H1 (cell line): ENCODE measurements around the gene CEP95. TPM values are rescaled to one million over a fixed set of nuclear protein-coding genes. Genes with fewer than 3 reads are reported as not detected.
A peak's percentile ranks its signal among the peaks of the same experiment; 100 is the strongest.

Experiments used
- CTCF ChIA-PET: fragments of 300-600 bp; sonication (Branson Sonifier 250); formaldehyde crosslinking; loops from one replicate; lab custom pipeline; 2021; ENCODE audit not compliant: partially characterized antibody; lab: Charles Lee
- POLR2A ChIA-PET: fragments of 300-600 bp; sonication (Branson Sonifier 250); formaldehyde crosslinking; loops from one replicate; lab custom pipeline; 2021; ENCODE audit warnings: inconsistent platforms; ENCODE audit not compliant: partially characterized antibody; lab: Charles Lee
- DNase-seq, 2 experiments: peaks; one replicate each; pipeline versions ENCODE4 v3.0.0 to v3.0.0-alpha.2; 2010 to 2022; ENCODE audit warnings: low spot score in 2 of 2, low read depth in 1 of 2, mixed read lengths in 1 of 2
- FAIRE-seq: peaks from 2 replicates; lab custom pipeline; 2011; peaks lifted over from hg19 to GRCh38; lab: Jason Lieb, UNC
- H2AFZ ChIP-seq: 2 replicates; pipeline ENCODE4 v1.8.1; 2012; ENCODE audit warnings: low read length, inconsistent platforms
- H2AK5ac ChIP-seq: 2 replicates; pipeline ENCODE4 v1.6.1; 2013; ENCODE audit warnings: low read depth, low read length
- H2BK120ac ChIP-seq: replicated peaks from 2 replicates; pipeline ENCODE3; 2013; ENCODE audit warnings: low read depth, low read length, inconsistent platforms
- H2BK12ac ChIP-seq: 2 replicates; pipeline ENCODE4 v1.6.1; 2013; ENCODE audit warnings: low read depth, low read length
- H2BK15ac ChIP-seq: 2 replicates; pipeline ENCODE4 v1.6.1; 2013; ENCODE audit warnings: low read length
- H2BK20ac ChIP-seq: 2 replicates; pipeline ENCODE4 v1.6.1; 2013; ENCODE audit warnings: low read length
- H2BK5ac ChIP-seq: 2 replicates; pipeline ENCODE4 v1.6.1; 2013; ENCODE audit warnings: low read depth, low read length
- H3K14ac ChIP-seq: 2 replicates; pipeline ENCODE4 v1.6.1; 2013; ENCODE audit warnings: inconsistent platforms; ENCODE audit not compliant: insufficient read length
- H3K18ac ChIP-seq: 2 replicates; pipeline ENCODE4 v1.6.1; 2013; ENCODE audit warnings: low read length; ENCODE audit errors: extremely low read depth
- H3K23ac ChIP-seq: 2 replicates; pipeline ENCODE4 v1.6.1; 2013; ENCODE audit warnings: inconsistent platforms; ENCODE audit not compliant: insufficient read length
- H3K23me2 ChIP-seq: 2 replicates; pipeline ENCODE4 v1.6.1; 2013; ENCODE audit warnings: low read depth, low read length
- H3K27ac ChIP-seq: 2 replicates; pipeline ENCODE4 v1.6.1; 2011; ENCODE audit warnings: low read depth, low read length, inconsistent platforms
- H3K27me3 ChIP-seq, 4 experiments: replicated peaks in 1 of 4; 1 replicate in 1 of 4; 2 replicates in 3 of 4; pipeline versions ENCODE4 v1.6.1 to v1.8.1; 2011 to 2013; ENCODE audit warnings: low read length in 3 of 4, mild to moderate bottlenecking in 3 of 4, inconsistent platforms in 2 of 4, mixed read lengths in 2 of 4, moderate library complexity in 1 of 4; ENCODE audit not compliant: control insufficient read depth in 3 of 4, insufficient read depth in 3 of 4; ENCODE audit errors: extremely low read depth in 1 of 4
- H3K36me3 ChIP-seq, 4 experiments: 2 replicates each; pipeline versions ENCODE4 v1.6.1 to v1.8.1; 2011 to 2013; ENCODE audit warnings: mild to moderate bottlenecking in 4 of 4, low read length in 3 of 4, moderate library complexity in 2 of 4, control low read depth in 1 of 4, inconsistent platforms in 1 of 4; ENCODE audit not compliant: insufficient read depth in 4 of 4, control insufficient read depth in 2 of 4
- H3K4ac ChIP-seq: replicated peaks from 2 replicates; pipeline ENCODE3; 2013; ENCODE audit warnings: low read length, low read depth, mixed read lengths, inconsistent platforms; ENCODE audit not compliant: insufficient read length
- H3K4me1 ChIP-seq, 4 experiments: replicated peaks in 1 of 4; 1 replicate in 1 of 4; 2 replicates in 3 of 4; pipeline versions ENCODE4 v1.6.1 to v1.8.1; 2011 to 2013; ENCODE audit warnings: low read length in 3 of 4, inconsistent platforms in 2 of 4, mixed read lengths in 1 of 4; ENCODE audit not compliant: insufficient read depth in 4 of 4, control insufficient read depth in 3 of 4
- H3K4me2 ChIP-seq, 2 experiments: 2 replicates each; pipeline versions ENCODE4 v1.6.1 to v1.8.1; 2011 to 2013; ENCODE audit warnings: low read depth in 2 of 2, low read length in 2 of 2, control low read depth in 1 of 2, inconsistent platforms in 1 of 2, mild to moderate bottlenecking in 1 of 2; ENCODE audit not compliant: insufficient read depth in 1 of 2
- H3K4me3 ChIP-seq, 4 experiments: fragments of 200-600, 300-600 bp in 1 of 4; sonication (generic), shearing (Covaris generic), sonication (Bioruptor Twin) in 1 of 4; 2 replicates each; pipeline versions ENCODE4 v1.5.1 to v1.8.1; 2011 to 2016; ENCODE audit warnings: low read length in 4 of 4, low read depth in 3 of 4, control low read depth in 2 of 4, inconsistent platforms in 2 of 4, mild to moderate bottlenecking in 2 of 4, mixed read lengths in 1 of 4, moderate library complexity in 1 of 4; ENCODE audit not compliant: insufficient read depth in 2 of 4; ENCODE audit errors: extremely low read depth in 1 of 4
- H3K56ac ChIP-seq: replicated peaks from 2 replicates; pipeline ENCODE3; 2013; ENCODE audit warnings: low read depth, mild to moderate bottlenecking, mixed read lengths, low read length, inconsistent platforms; ENCODE audit not compliant: insufficient read length
- H3K79me1 ChIP-seq: 2 replicates; pipeline ENCODE4 v1.6.1; 2013; ENCODE audit warnings: low read depth, low read length, control low read depth
- H3K79me2 ChIP-seq, 2 experiments: 2 replicates each; pipeline versions ENCODE4 v1.6.1 to v1.8.1; 2012 to 2013; ENCODE audit warnings: low read length in 2 of 2, mild to moderate bottlenecking in 2 of 2, inconsistent platforms in 1 of 2; ENCODE audit not compliant: insufficient read depth in 2 of 2, control insufficient read depth in 1 of 2
- H3K9ac ChIP-seq, 4 experiments: replicated peaks in 1 of 4; 1 replicate in 1 of 4; 2 replicates in 3 of 4; pipeline versions ENCODE4 v1.6.1 to v1.8.1; 2011 to 2013; ENCODE audit warnings: low read depth in 3 of 4, low read length in 3 of 4, control low read depth in 2 of 4, mild to moderate bottlenecking in 2 of 4, moderate library complexity in 2 of 4, inconsistent platforms in 1 of 4; ENCODE audit errors: extremely low read depth in 1 of 4
- H3K9me3 ChIP-seq, 2 experiments: 2 replicates each; pipeline versions ENCODE4 v1.6.1 to v1.8.1; 2012 to 2013; ENCODE audit warnings: mild to moderate bottlenecking in 2 of 2, moderate library complexity in 2 of 2, control low read depth in 1 of 2, inconsistent platforms in 1 of 2, low read depth in 1 of 2, low read length in 1 of 2, mixed read lengths in 1 of 2; ENCODE audit not compliant: insufficient read depth in 2 of 2
- H4K20me1 ChIP-seq, 2 experiments: replicated peaks in 1 of 2; 2 replicates each; pipeline versions ENCODE3 to v1.8.1; 2011 to 2013; ENCODE audit warnings: inconsistent platforms in 2 of 2, low read length in 2 of 2, mild to moderate bottlenecking in 1 of 2; ENCODE audit not compliant: insufficient read depth in 2 of 2, control insufficient read depth in 1 of 2
- H4K5ac ChIP-seq: 2 replicates; pipeline ENCODE4 v1.6.1; 2013; ENCODE audit warnings: low read length, low read depth, mixed read lengths, inconsistent platforms; ENCODE audit not compliant: insufficient read length
- H4K8ac ChIP-seq: 2 replicates; pipeline ENCODE4 v1.8.0; 2013; ENCODE audit warnings: mild to moderate bottlenecking, moderate library complexity, low read length, inconsistent platforms; ENCODE audit not compliant: insufficient read depth; ENCODE audit errors: extremely low read depth
- H4K91ac ChIP-seq: replicated peaks from 2 replicates; pipeline ENCODE3; 2013; ENCODE audit warnings: low read length, mixed read lengths, inconsistent platforms; ENCODE audit not compliant: insufficient read length
- ASH2L ChIP-seq: fragments of 200-600, 300-600 bp; sonication (generic); IDR thresholded peaks from one replicate; pipeline ENCODE4 v1.7.1; 2017; ENCODE audit warnings: low read length
- BCL11A ChIP-seq, 2 experiments: IDR thresholded peaks; one replicate each; pipeline ENCODE4 v1.6.1; 2011; ENCODE audit warnings: low read depth in 2 of 2, low read length in 2 of 2, mild to moderate bottlenecking in 2 of 2
- HDAC6 ChIP-seq: IDR thresholded peaks from one replicate; pipeline ENCODE4 v1.7.1; 2012; ENCODE audit warnings: low read depth, mild to moderate bottlenecking, inconsistent platforms, low read length, moderate library complexity
- MAFK ChIP-seq: IDR thresholded peaks from 2 replicates; pipeline ENCODE4 v1.6.1; 2012; ENCODE audit warnings: low read depth, mild to moderate bottlenecking, improper control_type of control experiment, low read length
- RBBP5 ChIP-seq: IDR thresholded peaks from 2 replicates; pipeline ENCODE4 v1.7.1; 2012; ENCODE audit warnings: low read depth, mild to moderate bottlenecking, inconsistent platforms, low read length, moderate library complexity, borderline replicate concordance
- RNF2 ChIP-seq: fragments of 200-900, 300-1000 bp; sonication (generic); IDR thresholded peaks from 2 replicates; pipeline ENCODE4 v1.7.1; 2016; ENCODE audit warnings: borderline replicate concordance, low read depth, mild to moderate bottlenecking, antibody characterized with exemption, low read length; ENCODE audit not compliant: poor library complexity, severe bottlenecking; ENCODE audit errors: missing control alignments
- SP2 ChIP-seq: IDR thresholded peaks from 2 replicates; pipeline ENCODE4 v1.6.1; 2012; ENCODE audit warnings: mild to moderate bottlenecking, low read length, inconsistent platforms
- TCF12 ChIP-seq: IDR thresholded peaks from 2 replicates; pipeline ENCODE4 v1.6.1; 2011; ENCODE audit warnings: low read depth, mild to moderate bottlenecking, low read length
- YY1 ChIP-seq: IDR thresholded peaks from 2 replicates; pipeline ENCODE4 v1.6.1; 2011; ENCODE audit warnings: low read depth, mild to moderate bottlenecking, low read length
- WGBS, 2 experiments: shearing (Covaris generic) in 1 of 2; methylation state at CpG; one replicate each; pipeline versions ENCODE4 v1.1.6 to v1.1.7; 2013 to 2015; ENCODE audit warnings: low lambda C conversion rate in 2 of 2, mixed read lengths in 2 of 2, inconsistent platforms in 1 of 2, low coverage in 1 of 2, missing lambda C conversion rate in 1 of 2; ENCODE audit not compliant: insufficient replicate concordance in 2 of 2, insufficient coverage in 1 of 2, insufficient read length in 1 of 2; ENCODE audit errors: extremely low coverage in 1 of 2, missing lambda C conversion rate in 1 of 2; 5-methylcytosine and 5-hydroxymethylcytosine counted together
- polyA plus RNA-seq, 7 experiments: library from polyadenylated mRNA; depleted of rRNA in 3 of 7; stranded (reverse) in 5 of 7; unstranded in 2 of 7; fragments of >200 nt in 5 of 7; fragments of 200-250 nt in 2 of 7; gene quantifications; 1 replicate in 5 of 7; 2 replicates in 1 of 7; 4 replicates in 1 of 7; pipeline versions ENCODE4 v1.2.1 to v1.2.3, GENCODE V29; 2011 to 2013; ENCODE audit warnings: missing spikeins in 2 of 7, mixed read lengths in 2 of 7
- total RNA-seq: library from RNA; stranded (reverse); fragmentation: NEBNext Ultra II Directional; extraction: Animal tissue kit (Norgen Biotek cat#: 25700); gene quantifications from 2 replicates; pipeline ENCODE4 v1.2.1, GENCODE V29; 2021
- TF ChIP-seq, protein P1 (sequence below): IDR thresholded peaks from 2 replicates; pipeline ENCODE4 v1.6.1; 2012; ENCODE audit warnings: low read length, inconsistent platforms

Gene CEP95
- total and polyA plus RNA-seq, 2 of the 8 experiments (the other 6 are each of a cell fraction or from before 2014, with no cell fraction given), result 22.3 to 51.5 TPM

DNA sequence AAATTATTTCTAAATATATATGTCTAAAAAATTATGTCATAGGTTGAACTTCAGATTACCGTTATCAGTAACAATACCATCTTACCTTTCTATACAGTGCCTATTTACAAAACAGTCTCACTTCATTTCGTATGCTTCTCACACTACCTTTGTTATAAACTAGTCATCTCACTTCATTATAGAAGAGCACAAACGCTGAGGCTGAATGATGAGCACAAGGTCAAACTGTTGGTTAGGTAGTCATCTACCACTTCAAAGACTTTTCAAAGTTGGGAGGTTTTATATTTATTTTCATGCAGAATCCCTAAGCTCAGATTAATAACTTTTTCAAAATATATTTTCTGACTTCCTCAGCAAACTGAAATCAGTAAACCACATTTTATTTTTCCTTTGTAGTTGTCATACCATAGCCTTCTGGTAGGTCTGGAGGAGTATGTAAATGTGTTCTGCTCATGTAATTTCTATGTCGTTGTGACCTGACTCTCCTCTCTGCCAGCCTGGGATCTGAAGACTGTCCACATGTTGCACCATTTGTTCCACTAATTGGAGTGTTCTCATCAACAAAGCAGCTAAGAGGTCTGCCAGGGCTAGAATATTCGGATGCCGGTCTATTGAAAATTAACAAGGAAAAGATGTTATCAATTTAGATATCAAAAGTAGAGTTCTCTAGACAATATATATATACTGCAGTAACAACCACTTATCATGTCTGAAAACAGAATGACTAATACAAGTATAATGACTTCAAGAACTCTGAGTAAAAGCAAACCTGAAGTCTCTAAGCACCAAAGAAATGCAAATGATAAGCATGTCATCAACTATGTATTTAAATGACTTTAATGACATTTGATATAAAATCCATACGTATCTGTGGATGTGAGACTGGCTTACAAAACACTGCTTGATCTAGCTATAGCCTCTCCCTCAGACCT lies 73.9 kb downstream of the CEP95 start:
- CTCF ChIA-PET, result interaction anchor here (1.0 kb wide), 1 partner anchor 26 kb away, joined by 3 read pairs; no protein-coding TSS in a partner anchor
- TF ChIP-seq RBBP5 (no peak), ASH2L (no peak), SP2 (no peak), YY1 (no peak), MAFK (no peak), HDAC6 (no peak), BCL11A (IDR thresholded peaks at IDR 0.05; ENCODE audit: low read depth in 2 of 2, low read length in 2 of 2) (no peak), TCF12 (no peak), RNF2 (no peak)
- TF ChIP-seq, protein P1, sequence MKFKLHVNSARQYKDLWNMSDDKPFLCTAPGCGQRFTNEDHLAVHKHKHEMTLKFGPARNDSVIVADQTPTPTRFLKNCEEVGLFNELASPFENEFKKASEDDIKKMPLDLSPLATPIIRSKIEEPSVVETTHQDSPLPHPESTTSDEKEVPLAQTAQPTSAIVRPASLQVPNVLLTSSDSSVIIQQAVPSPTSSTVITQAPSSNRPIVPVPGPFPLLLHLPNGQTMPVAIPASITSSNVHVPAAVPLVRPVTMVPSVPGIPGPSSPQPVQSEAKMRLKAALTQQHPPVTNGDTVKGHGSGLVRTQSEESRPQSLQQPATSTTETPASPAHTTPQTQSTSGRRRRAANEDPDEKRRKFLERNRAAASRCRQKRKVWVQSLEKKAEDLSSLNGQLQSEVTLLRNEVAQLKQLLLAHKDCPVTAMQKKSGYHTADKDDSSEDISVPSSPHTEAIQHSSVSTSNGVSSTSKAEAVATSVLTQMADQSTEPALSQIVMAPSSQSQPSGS, result no peak

More for the DNA sequence above, 73.9 kb downstream of the CEP95 start:
- no peak overlapping the region for H3K14ac ChIP-seq
- no peaks in the 10 kb centered on the region for H3K79me1 ChIP-seq
- H3K23me2 ChIP-seq, result no peaks in the 10 kb centered on the region
- H3K4ac ChIP-seq, result no peak overlapping the region
- no peak overlapping the region for H4K91ac ChIP-seq
- H2BK5ac ChIP-seq, result no peak overlapping the region
- H4K5ac ChIP-seq, result peak overlapping the region; percentile 19
- POLR2A ChIA-PET, result interaction anchor here (0.6 to 1.2 kb wide), 2 partner anchors 9 to 153 kb away, joined by 3 read pairs; no protein-coding TSS in a partner anchor
- H3K18ac ChIP-seq, result no peak overlapping the region
- H3K23ac ChIP-seq, result no peak overlapping the region
- DNase-seq, result no peak
- H2BK20ac ChIP-seq, result no peak overlapping the region
- peaks cover 0 to 2% (median 0%) of the 10 kb centered on the region in 4 experiments; a peak in 2 of 7 replicates for H3K4me1 ChIP-seq
- no peak overlapping the region for H2BK12ac ChIP-seq
- H2BK120ac ChIP-seq, result no peak overlapping the region
- peak overlapping the region; percentile 12 for H3K56ac ChIP-seq
- WGBS, 2 experiments, result 90% methylated on average over 7 of the region's 7 CpGs; no CpG with 5 or more reads in 1 of the 2 experiments
- H2AK5ac ChIP-seq, result no peak overlapping the region
- no peak overlapping the region for H2AFZ ChIP-seq
- no peak for FAIRE-seq
- no peaks in the 10 kb centered on the region for H3K9me3 ChIP-seq
- no peaks in the 10 kb centered on the region for H3K79me2 ChIP-seq
- H3K27ac ChIP-seq, result no peak overlapping the region
- H3K9ac ChIP-seq, result no peak overlapping the region
- no peak overlapping the region for H4K8ac ChIP-seq
- no peaks in the 10 kb centered on the region for H3K27me3 ChIP-seq
- H3K36me3 ChIP-seq, result peaks cover 0 to 21% (median 5%) of the 10 kb centered on the region in 4 experiments; a peak in 3 of 8 replicates
- no peaks in the 10 kb centered on the region for H4K20me1 ChIP-seq
- no peak overlapping the region for H3K4me3 ChIP-seq
- no peak overlapping the region for H2BK15ac ChIP-seq
- H3K4me2 ChIP-seq, result no peak overlapping the region; a peak in 1 of 4 replicates
